Islet of Langerhans (tissue), 1 donor: ENCODE results near the gene RNU2-1.
"Not testable (repeated sequence)": the region's sequence is repeated elsewhere in the genome, so short reads cannot be mapped to it uniquely, and the experiment has no call there.

Experiments
- FAIRE-seq: peaks from one replicate; lab custom pipeline; 2011; peaks lifted over from hg19 to GRCh38; lab: Jason Lieb, UNC

The RNU2-1 gene

DNA sequence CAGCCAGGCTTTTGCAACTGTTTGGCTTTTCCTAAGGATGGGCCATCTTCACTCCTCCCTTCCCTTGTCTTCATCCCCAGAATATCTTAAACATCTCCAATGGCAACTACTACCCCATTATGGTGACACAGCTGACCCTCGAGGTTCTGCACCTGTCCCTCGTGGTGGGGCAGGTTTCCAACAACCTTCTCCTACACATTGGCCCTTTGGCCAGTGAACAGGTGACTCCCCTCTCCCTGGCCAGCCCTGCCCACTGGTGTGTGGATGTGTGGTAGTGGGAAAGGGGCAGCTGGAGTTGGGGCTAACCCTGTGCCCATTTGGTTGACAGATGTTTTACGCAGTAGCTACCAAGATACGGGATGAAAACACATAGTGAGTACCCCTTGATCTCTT is 17.4 kb downstream of the RNU2-1 start:
- FAIRE-seq = no peak

DNA sequence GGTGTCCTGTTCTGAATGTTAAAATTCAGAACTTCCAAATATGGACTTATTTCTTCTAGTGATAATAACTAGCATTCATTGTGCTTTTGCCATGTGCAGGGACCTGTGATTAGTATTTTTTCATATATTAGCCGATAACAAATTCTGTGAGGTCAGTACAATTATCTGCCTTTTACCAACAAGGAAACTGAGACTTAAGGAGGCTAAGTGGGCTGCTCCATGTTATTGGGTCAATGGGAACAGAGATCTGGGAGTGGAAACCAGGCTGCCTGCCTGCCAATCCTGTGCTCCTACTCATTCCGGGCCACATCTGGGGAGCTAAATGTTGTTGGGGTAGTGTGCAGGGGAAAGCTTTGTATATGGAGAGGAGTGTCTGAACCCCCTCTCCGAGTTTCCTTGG is 18.4 kb downstream of the RNU2-1 start:
- no peak for FAIRE-seq

DNA sequence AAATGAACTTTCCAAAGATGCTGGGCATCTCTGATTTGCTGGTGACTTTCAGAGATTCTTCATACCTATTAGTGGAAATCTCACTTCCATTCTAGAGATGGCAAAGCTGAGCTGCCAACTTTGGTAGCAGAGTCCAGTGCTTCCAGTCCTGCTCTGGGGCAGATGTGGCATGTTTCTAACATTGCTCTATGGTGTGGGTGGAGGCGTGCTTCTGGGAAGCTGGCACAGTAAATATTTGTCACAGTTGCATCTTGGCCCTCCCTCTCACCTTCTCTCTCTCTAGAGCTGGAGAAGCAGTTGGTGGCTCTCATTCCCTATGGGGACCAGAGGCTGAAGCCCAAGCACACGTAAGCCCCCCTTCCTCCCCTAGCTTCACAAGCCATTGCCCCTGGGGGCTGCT is 20.2 kb downstream of the RNU2-1 start:
- FAIRE-seq = no peak

GRCh38 chr17:43212641-43213490 is 20.9 kb downstream of the RNU2-1 start:
- no peak for FAIRE-seq

DNA sequence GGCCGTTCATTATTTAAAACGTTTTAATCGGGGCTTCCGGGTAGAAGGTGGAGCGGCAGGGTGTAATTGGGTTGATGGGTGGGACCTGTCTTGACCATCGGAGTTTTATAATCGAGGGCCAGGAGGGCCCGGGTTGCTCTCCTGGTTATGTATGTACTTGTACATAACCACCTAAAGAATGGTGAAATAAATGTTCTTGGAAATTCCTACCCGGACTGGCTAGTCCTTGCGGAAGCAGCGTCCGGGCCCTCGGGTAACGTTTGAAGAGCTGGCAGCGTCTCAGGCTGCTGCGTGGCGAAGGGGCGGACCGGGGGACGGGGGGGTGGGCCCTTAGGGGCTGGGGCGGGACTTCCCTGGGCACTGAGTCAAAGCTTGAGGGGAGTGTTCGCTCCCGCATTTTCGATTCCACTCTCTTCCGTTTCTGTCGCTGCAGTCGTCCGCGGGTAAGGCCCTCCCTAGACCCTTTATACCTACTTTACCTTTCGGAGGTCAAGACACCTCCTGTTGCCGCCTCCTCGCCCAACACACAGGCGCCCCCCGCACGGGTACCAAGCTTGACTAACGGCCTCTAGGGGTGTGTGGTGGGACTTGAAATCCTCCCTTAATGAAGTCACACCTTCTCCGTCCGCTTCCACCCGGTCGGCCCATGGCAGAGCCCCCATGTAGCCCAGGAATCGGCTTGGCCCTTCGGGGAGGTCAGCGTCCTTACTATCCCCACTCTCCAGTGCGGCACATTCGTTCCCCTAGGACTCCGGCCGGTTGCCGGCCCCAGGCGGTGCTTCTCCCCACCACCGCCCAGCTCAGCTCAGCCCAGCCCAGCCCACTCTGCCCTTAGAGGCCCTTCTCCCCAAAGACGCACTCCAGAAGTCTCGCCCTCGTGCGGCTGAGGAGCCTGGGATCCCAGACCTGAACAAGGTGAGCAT is 22.0 kb downstream of the RNU2-1 start, which contains the start of gene TMEM106A:
Gene TMEM106A (plus strand): TSS at position 396 of the 923 bp plus-strand sequence. CDS start 1,167 bp downstream, outside the sequence.
- FAIRE-seq = no peak

DNA sequence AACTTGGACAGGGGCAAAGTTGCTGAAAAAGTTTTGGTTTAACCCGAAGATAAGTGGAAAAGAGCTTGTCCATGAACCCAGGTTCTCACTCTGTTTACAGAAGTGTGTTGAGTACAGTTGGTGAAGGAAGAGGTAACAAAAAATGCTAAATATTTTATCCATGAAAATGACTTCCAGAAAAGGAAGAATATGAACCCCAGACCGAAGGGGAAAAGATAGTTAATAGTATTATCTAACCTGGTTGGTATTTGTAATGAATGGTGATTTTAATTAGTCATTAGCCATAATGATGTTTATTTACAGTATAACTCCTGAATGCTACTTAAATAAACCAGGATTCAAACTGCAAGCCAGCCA is 22.7 kb downstream of the RNU2-1 start:
- no peak for FAIRE-seq

DNA sequence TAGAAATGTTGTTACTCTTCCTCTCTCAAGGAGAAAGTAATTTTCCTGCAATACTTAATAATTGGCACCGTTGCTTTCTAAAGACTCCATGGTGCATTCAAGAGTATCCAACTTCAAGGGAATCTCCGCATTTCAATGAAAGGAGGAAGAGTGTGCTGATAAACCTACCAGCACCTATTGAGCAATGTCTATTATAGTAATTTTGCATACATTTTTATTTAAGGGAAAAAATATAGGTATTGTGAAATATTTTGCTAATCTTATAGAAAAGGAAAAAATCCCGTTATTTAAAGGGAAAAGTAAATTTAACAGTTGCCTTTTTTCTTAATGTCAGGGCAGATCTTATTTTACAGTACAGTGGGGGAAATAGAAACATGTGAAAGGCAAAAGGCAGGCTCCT is 23.2 kb downstream of the RNU2-1 start:
- no peak for FAIRE-seq

- FAIRE-seq = not testable (repeated sequence)
Observed at GRCh38 chr17:43203013-43203412, 30.8 kb downstream of the RNU2-1 start.

GRCh38 chr17:43200127-43200526 is 33.6 kb downstream of the RNU2-1 start:
- FAIRE-seq = no peak

DNA sequence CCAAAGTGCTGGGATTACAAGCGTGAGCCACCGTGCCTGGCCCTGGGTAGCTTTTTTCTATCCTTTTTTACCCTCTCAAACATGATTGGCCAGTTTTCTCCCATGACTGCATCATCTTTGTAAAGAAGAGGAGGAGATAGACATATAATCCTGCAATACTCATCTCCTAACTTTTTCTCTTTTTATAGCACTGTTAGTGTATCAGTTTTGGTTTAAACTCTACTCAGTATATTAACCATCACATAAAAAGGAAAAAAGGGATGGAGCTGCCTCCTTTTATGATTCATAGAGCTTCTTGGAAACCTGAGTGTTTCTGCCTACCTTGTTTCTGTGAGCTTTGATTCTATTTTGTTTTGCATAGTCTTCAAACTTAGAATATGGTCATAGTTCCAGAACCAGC is 34.1 kb downstream of the RNU2-1 start:
- FAIRE-seq = no peak

DNA sequence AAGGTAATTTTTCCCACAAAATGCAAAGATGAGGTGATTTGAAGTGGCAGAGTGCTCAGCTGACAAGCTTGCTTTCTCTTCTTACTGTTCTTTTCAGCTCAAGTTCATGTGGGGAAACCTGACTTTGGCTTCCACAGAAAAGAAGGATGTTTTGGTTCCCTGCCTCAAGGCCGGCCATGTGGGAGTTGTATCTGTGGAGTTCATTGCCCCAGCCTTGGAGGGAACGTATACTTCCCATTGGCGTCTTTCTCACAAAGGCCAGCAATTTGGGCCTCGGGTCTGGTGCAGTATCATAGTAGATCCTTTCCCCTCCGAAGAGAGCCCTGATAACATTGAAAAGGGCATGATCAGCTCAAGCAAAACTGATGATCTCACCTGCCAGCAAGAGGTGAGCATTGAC is 40.5 kb downstream of the RNU2-1 start:
- FAIRE-seq = no peak

GRCh38 chr17:43186656-43187055 is 47.1 kb downstream of the RNU2-1 start:
- FAIRE-seq = not testable (repeated sequence)

GRCh38 chr17:43183921-43184320 is 49.9 kb downstream of the RNU2-1 start:
- no peak for FAIRE-seq
